Ramos (cell line): ENCODE measurements around the gene MAP7.
"Not testable (repeated sequence)": the region's sequence is repeated elsewhere in the genome, so short reads cannot be mapped to it uniquely, and the experiment has no call there.

Experiments
- in situ Hi-C: fragments of 300-500 bp; cut with MboI; formaldehyde crosslinking; loops from one replicate; pipeline ENCODE4 v1.14.3; 2022; ENCODE audit warnings: low sequenced_read_pairs; ENCODE audit not compliant: unreplicated experiment

Gene MAP7

GRCh38 chr6:136324686-136325380 is 225.4 kb downstream of the MAP7 start:
- in situ Hi-C loops: no loop called here

- in situ Hi-C loops: no loop called here
These were observed 226.7 kb downstream of the MAP7 start for GRCh38 chr6:136323431-136324112.

- in situ Hi-C loops: no loop called here
These were observed 230.5 kb downstream of the MAP7 start for GRCh38 chr6:136319732-136320131.

GRCh38 chr6:136318676-136319075 is 231.5 kb downstream of the MAP7 start:
- in situ Hi-C loops: no loop called here

DNA sequence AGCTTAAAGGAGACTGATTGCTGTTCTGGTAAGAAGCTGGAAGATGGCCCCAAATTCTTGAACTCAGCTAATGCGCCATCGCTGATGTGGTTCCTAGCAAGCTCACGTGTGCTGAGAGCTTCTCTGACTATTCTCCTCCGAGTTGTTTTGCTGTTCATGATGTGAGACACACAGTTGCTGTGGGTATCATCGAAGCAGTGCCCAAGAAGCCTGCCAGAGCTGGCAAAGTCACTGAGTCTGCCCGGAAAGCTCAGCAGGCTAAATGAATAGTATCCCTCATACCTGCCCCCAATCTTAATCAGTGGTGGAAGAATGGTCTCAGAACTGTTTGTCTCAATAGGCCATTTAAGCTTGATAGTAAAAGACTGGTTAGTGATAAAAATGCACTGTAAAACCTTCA is 232.3 kb downstream of the MAP7 start:
- in situ Hi-C loops: no loop called here

- in situ Hi-C loops: no loop called here
These were observed 233.1 kb downstream of the MAP7 start for GRCh38 chr6:136317021-136317694.

DNA sequence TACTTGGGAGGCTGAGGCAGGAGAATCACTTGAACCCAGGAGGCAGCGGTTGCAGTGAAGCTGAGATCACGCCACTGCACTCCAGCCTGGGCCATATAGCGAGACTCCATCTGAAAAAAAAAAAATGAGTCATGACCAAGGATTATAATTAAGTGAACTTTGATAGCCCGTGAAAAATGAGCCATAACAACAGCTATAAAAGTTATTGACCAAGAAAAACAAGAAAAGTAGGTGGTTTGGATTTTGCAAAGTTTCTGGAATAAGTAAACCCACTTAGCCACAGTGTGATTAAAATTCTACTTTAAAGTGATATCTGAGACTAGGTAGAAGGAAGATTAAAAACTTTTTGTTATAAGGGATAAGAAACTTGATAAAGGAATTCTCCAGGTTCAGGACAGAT is 234.6 kb downstream of the MAP7 start:
- in situ Hi-C loops: no loop called here

DNA sequence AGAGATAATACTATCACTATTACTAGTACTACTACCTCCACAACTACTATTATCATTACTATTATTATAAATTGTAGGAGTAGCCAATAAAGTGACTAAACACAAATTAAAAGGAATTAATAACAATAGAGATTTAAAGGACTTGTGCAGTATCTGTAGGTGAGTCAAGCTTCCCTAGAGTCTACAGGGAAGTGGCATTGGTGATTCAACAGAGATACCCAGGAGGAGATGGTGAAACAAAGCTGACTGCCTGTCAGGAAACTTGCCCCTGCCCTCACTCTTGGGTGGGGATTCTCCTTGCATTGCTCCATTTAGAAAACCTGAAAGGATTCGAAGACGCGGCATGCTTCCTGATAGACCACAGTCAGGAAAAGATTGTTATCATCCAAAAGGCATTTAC is 237.2 kb downstream of the MAP7 start:
- in situ Hi-C loops: no loop called here

DNA sequence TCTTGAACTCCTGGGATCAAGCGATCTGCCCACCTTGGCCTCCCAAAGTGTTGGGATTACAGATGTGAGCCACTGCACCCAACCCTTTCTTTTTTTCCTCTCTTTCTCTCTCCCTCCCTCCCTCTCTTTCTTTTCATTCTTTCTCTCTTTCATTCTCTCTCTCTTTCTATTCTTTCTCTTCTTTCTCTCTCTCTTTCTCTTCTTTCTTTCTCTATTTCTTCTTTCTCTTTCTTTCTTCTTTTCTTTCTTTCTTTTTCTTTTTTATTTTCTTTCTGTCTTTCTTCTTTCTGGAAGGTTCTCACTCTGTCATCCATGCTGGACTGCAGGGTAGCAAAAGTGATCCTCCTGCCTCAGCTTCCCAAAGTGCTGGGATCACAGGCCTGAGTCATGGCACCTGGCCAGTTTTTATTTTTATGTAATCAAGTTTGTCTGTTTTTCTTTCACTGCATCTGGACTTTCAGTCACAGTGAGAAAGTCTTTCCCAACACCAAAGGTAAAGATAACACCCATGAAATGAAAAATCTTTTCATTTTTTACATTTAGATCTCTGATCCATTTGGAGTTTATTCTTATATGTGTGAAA is 240.4 kb downstream of the MAP7 start:
- in situ Hi-C loops: no loop called here

- in situ Hi-C loops: no loop called here
These were observed 241.1 kb downstream of the MAP7 start for GRCh38 chr6:136309171-136309570.

DNA sequence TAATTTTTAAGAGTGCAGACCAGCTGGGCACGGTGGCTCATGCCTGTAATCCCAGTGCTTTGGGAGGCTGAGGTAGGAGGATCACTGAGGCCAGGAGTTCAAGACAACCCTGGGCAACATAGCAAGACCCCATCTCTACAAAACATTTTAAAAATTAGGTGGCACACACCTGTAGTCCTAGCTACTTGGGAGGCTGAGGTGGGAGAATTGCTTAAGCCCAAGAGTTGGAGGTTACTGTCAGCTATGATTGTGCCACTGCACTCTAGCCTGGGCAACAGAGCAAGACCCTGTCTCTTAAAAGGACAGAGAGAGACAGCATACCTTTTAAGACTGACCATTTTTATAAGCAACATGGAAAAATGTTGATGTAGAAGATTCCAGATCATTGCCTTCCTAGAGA is 241.8 kb downstream of the MAP7 start:
- in situ Hi-C loops: not testable (repeated sequence)

- in situ Hi-C loops: no loop called here
These were observed 242.9 kb downstream of the MAP7 start for GRCh38 chr6:136307351-136307750.

- in situ Hi-C loops: no loop called here
These were observed 243.8 kb downstream of the MAP7 start for GRCh38 chr6:136306466-136306865.

- in situ Hi-C loops: no loop called here
These were observed 245.8 kb downstream of the MAP7 start for GRCh38 chr6:136304410-136304809.

DNA sequence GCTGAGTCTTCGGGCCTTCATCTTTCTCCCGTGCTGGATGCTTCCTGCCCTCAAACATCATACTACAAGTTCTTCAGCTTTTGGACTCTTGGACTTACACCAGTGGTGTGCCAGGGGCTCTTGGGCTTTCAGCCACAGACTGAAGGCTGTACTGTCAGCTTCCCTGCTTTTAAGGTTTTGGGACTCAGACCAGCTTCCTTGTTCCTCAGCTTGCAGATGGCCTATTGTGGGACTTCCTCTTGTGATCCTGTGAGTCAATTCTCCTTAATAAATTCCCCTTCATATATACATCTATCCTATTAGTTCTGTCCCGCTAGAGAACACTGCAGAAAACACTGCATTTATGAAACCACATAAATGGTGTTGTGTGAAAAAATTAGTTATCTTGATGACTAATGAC is 246.7 kb downstream of the MAP7 start:
- in situ Hi-C loops: no loop called here

GRCh38 chr6:136294621-136295020 is 255.6 kb downstream of the MAP7 start:
- in situ Hi-C loops: no loop called here
